ENCODE results near the gene SAMD4A.

- TF ChIP-seq, protein P1, sequence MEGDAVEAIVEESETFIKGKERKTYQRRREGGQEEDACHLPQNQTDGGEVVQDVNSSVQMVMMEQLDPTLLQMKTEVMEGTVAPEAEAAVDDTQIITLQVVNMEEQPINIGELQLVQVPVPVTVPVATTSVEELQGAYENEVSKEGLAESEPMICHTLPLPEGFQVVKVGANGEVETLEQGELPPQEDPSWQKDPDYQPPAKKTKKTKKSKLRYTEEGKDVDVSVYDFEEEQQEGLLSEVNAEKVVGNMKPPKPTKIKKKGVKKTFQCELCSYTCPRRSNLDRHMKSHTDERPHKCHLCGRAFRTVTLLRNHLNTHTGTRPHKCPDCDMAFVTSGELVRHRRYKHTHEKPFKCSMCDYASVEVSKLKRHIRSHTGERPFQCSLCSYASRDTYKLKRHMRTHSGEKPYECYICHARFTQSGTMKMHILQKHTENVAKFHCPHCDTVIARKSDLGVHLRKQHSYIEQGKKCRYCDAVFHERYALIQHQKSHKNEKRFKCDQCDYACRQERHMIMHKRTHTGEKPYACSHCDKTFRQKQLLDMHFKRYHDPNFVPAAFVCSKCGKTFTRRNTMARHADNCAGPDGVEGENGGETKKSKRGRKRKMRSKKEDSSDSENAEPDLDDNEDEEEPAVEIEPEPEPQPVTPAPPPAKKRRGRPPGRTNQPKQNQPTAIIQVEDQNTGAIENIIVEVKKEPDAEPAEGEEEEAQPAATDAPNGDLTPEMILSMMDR (IDR thresholded peaks at IDR 0.05), result peak; percentile 77 to 80 (median 79)
- no peak for TF ChIP-seq POLR2A (IDR thresholded peaks at IDR 0.05)
These were observed 238.8 kb downstream of the SAMD4A start for GRCh38 chr14:54805445-54806322.
